ENCODE measurements around the gene HBQ1. TPM values are rescaled to one million over a fixed set of nuclear protein-coding genes. Genes with fewer than 3 reads are reported as not detected.
"Not testable (repeated sequence)": the region's sequence is repeated elsewhere in the genome, so short reads cannot be mapped to it uniquely, and the experiment has no call there.

Gene HBQ1
- total and polyA plus RNA-seq, 2 of the 4 experiments (the other 2 are of a cell fraction): 0.92 TPM; not detected in 1

DNA sequence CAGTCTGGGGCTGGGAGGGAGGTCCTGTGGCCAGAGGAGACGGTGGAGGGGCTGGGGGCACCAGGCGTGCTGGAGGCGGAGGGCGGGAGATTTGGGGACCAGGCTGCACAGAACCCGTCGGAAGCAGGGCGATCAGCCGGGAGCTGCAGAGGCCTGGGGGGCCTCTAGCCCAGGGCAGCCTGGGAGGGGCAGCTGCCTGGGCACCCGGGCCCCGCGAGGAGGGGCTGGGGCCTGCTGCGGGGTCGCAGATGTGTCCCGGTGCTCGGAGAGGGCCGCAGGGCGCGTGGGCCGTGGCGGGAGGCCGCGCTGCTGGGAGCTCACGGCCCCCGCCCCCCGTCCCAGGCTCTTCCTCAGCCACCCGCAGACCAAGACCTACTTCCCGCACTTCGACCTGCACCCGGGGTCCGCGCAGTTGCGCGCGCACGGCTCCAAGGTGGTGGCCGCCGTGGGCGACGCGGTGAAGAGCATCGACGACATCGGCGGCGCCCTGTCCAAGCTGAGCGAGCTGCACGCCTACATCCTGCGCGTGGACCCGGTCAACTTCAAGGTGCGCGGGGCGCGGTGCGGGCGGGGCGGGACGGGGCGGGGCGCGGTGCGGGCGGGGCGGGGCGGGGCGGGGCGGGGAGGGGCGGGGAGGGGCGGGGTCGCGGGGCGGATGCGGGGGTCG, 26.6 kb upstream of the HBQ1 start:
- H2AFZ ChIP-seq (replicated peaks; ENCODE audit: low read length, poor library complexity); H3K4ac ChIP-seq (ENCODE audit: low read depth, low read length); H2BK20ac ChIP-seq (ENCODE audit: low read depth, low read length); H3K9ac ChIP-seq (ENCODE audit: low read depth, low read length); H4K20me1 ChIP-seq (ENCODE audit: insufficient read depth, low read length); POLR2A ChIA-PET (ENCODE audit: unreplicated experiment); H3K4me2 ChIP-seq (ENCODE audit: low read depth, low read length); H3K14ac ChIP-seq (replicated peaks; ENCODE audit: low read depth, low read length); dilution Hi-C loops (cut with HindIII; ENCODE audit: low sequenced_read_pairs, unreplicated experiment); H3K9me1 ChIP-seq (ENCODE audit: insufficient read depth, low read length); H2BK120ac ChIP-seq (ENCODE audit: low read depth, low read length); H2AK5ac ChIP-seq (ENCODE audit: low read depth, low read length); H3K9me3 ChIP-seq (ENCODE audit: control insufficient read depth, insufficient read depth, low read length); DNase-seq; ATAC-seq (ENCODE audit: low read depth); BruUV-seq (replicated peaks); H3K27ac ChIP-seq (ENCODE audit: insufficient read depth, low read length); H3K4me3 ChIP-seq (ENCODE audit: insufficient read depth, low read depth, low read length); in situ Hi-C loops (cut with MboI; ENCODE audit: low sequenced_read_pairs); CTCF ChIA-PET; H2AK9ac ChIP-seq (replicated peaks; ENCODE audit: low read depth, low read length, poor library complexity); H3K18ac ChIP-seq (ENCODE audit: low read depth, low read length); H3K23ac ChIP-seq (ENCODE audit: low read depth, low read length); H4K91ac ChIP-seq (ENCODE audit: insufficient read depth, low read depth, low read length); H4K8ac ChIP-seq (ENCODE audit: low read depth in 2 of 2, low read length in 2 of 2); intact Hi-C loops (cut with micrococcal nuclease); H2BK15ac ChIP-seq (ENCODE audit: low read depth, low read length); H3K36me3 ChIP-seq (ENCODE audit: control insufficient read depth, insufficient read depth, low read length); H3K79me1 ChIP-seq (ENCODE audit: low read depth in 1 of 2, low read length in 2 of 2); H4K5ac ChIP-seq (ENCODE audit: low read depth, low read length); H3K56ac ChIP-seq (ENCODE audit: extremely low read depth, insufficient read depth, low read length); H3K4me1 ChIP-seq (ENCODE audit: control insufficient read depth, insufficient read depth, low read length); H2BK5ac ChIP-seq (ENCODE audit: low read depth, low read length, poor library complexity, severe bottlenecking): not testable (repeated sequence)
- WGBS, 2 experiments (ENCODE audit: extremely low coverage in 2 of 2, insufficient read length in 1 of 2): no CpG with 5 or more reads among the region's 74 CpGs
- peaks cover 16% of the 10 kb centered on the region for H3K27me3 ChIP-seq (ENCODE audit: control insufficient read depth, insufficient read depth, low read length)

All from IMR-90 (cell line).